ENCODE measurements around the gene FRMD4A. TPM values are rescaled to one million over a fixed set of nuclear protein-coding genes. Genes with fewer than 3 reads are reported as not detected.

FRMD4A gene
- total RNA-seq, 6 donors from 2014 or later = 22.3 to 114 (median 52.3) TPM

GRCh38 chr10:13871776-13872175 lies 458.9 kb downstream of the FRMD4A start:
- Histone ChIP-seq H3K27ac (peak overlapping the region in 2 of 4 donors; percentile 44 to 67), H3K4me3 (no peak overlapping the region), H3K27me3 (no peaks in the 10 kb centered on the region), H3K9me3 (no peaks in the 10 kb centered on the region), H3K36me3 (no peaks in the 10 kb centered on the region), H3K4me1 (peaks cover 0 to 21% (median 6%) of the 10 kb centered on the region in 4 donors)
- TF ChIP-seq, protein P1, sequence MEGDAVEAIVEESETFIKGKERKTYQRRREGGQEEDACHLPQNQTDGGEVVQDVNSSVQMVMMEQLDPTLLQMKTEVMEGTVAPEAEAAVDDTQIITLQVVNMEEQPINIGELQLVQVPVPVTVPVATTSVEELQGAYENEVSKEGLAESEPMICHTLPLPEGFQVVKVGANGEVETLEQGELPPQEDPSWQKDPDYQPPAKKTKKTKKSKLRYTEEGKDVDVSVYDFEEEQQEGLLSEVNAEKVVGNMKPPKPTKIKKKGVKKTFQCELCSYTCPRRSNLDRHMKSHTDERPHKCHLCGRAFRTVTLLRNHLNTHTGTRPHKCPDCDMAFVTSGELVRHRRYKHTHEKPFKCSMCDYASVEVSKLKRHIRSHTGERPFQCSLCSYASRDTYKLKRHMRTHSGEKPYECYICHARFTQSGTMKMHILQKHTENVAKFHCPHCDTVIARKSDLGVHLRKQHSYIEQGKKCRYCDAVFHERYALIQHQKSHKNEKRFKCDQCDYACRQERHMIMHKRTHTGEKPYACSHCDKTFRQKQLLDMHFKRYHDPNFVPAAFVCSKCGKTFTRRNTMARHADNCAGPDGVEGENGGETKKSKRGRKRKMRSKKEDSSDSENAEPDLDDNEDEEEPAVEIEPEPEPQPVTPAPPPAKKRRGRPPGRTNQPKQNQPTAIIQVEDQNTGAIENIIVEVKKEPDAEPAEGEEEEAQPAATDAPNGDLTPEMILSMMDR (IDR thresholded peaks at IDR 0.05) = no peak
- no peak for TF ChIP-seq POLR2AphosphoS5 (IDR thresholded peaks at IDR 0.05)
- TF ChIP-seq POLR2A (IDR thresholded peaks at IDR 0.05) = no peak
- no peak for TF ChIP-seq EP300 (IDR thresholded peaks at IDR 0.05)
- 81 to 82% methylated on average over 4 to 8 of the region's 11 CpGs for WGBS, 2 donors
- DNase-seq (peak in 1 of 2 donors; percentile 44), ATAC-seq (ENCODE audit: low FRiP score in 2 of 2) (peak in 1 of 2 donors; percentile 44)

DNA sequence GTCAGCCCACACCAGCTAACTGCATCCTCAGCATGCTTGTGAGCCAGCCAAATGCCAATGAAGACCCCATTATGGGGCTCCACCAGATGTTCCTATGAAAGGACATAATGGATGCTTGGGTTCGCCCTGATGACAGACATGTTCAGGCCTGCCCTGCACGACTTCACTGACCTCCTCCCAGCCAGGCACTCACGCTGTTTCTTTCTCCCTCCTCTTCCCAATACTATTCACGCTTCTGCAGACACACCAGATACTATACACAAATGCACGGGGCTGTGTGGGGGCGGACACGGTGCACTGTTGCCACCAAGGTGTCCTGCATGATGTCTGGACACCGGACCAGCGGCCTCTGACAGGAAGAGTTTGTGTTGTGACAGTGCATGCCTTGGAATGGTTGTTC lies 459.7 kb downstream of the FRMD4A start:
- DNase-seq (peak in 1 of 2 donors; percentile 30), ATAC-seq (ENCODE audit: low FRiP score in 2 of 2) (no peak)
- Histone ChIP-seq H3K27ac (no peak overlapping the region), H3K4me1 (peaks cover 0 to 23% (median 10%) of the 10 kb centered on the region in 4 donors), H3K4me3 (no peak overlapping the region), H3K27me3 (no peaks in the 10 kb centered on the region), H3K36me3 (no peaks in the 10 kb centered on the region), H3K9me3 (no peaks in the 10 kb centered on the region)
- no peak for TF ChIP-seq POLR2A (IDR thresholded peaks at IDR 0.05)
- no peak for TF ChIP-seq EP300 (IDR thresholded peaks at IDR 0.05)
- no peak for TF ChIP-seq POLR2AphosphoS5 (IDR thresholded peaks at IDR 0.05)
- WGBS, 2 donors = 80 to 83% methylated on average over 8 to 9 of the region's 9 CpGs

DNA sequence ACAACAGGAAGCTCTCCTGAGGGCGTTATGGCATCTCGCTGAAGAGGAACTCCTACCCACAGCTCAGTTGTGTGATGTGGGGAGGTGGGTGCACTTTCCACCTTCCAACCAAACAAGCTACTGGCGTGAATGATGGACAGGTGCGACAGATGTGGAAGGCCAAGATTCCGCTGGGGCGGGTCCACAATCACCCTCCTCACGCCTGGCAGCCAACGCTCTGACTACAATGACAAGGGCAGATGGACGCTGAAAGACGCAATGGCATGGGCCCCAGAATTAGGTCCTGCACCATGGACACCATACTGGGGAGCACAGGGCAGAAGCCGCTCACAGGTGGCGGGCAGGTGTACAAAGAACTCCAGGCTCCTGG lies 461.4 kb downstream of the FRMD4A start:
- peak in 1 of 2 donors; percentile 27 for DNase-seq
- no peaks in the 10 kb centered on the region for H3K36me3 ChIP-seq
- no peaks in the 10 kb centered on the region for H3K9me3 ChIP-seq
- no peak for ATAC-seq (ENCODE audit: low FRiP score in 2 of 2)
- H3K4me3 ChIP-seq = no peak overlapping the region
- TF ChIP-seq EP300 (IDR thresholded peaks at IDR 0.05) (no peak), POLR2A (IDR thresholded peaks at IDR 0.05) (no peak), POLR2AphosphoS5 (IDR thresholded peaks at IDR 0.05) (no peak)
- TF ChIP-seq, protein P1 (IDR thresholded peaks at IDR 0.05) = no peak
- H3K27me3 ChIP-seq = no peaks in the 10 kb centered on the region
- no peak overlapping the region for H3K27ac ChIP-seq
- peaks cover 0 to 16% (median 8%) of the 10 kb centered on the region in 4 donors for H3K4me1 ChIP-seq
- 87 to 95% methylated on average over 11 to 12 of the region's 12 CpGs for WGBS, 2 donors

- WGBS, 2 donors = 89 to 90% methylated on average over 18 of the region's 18 CpGs
- ATAC-seq (ENCODE audit: low FRiP score in 2 of 2) = no peak
- no peak for DNase-seq
- H3K4me3 ChIP-seq = no peak overlapping the region
- no peaks in the 10 kb centered on the region for H3K36me3 ChIP-seq
- H3K4me1 ChIP-seq = peaks cover 0 to 16% (median 7%) of the 10 kb centered on the region in 4 donors
- H3K27ac ChIP-seq = no peak overlapping the region
- no peaks in the 10 kb centered on the region for H3K9me3 ChIP-seq
- no peaks in the 10 kb centered on the region for H3K27me3 ChIP-seq
- no peak for TF ChIP-seq EP300 (IDR thresholded peaks at IDR 0.05)
- no peak for TF ChIP-seq POLR2A (IDR thresholded peaks at IDR 0.05)
- TF ChIP-seq POLR2AphosphoS5 (IDR thresholded peaks at IDR 0.05) = no peak
- TF ChIP-seq, protein P1 (IDR thresholded peaks at IDR 0.05) = no peak
These were observed 462.0 kb downstream of the FRMD4A start for GRCh38 chr10:13868528-13869294.

GRCh38 chr10:13867822-13868221 lies 462.9 kb downstream of the FRMD4A start:
- no peaks in the 10 kb centered on the region for H3K36me3 ChIP-seq
- no peak for DNase-seq
- no peak overlapping the region for H3K4me3 ChIP-seq
- TF ChIP-seq POLR2A (IDR thresholded peaks at IDR 0.05) (no peak), EP300 (IDR thresholded peaks at IDR 0.05) (no peak), POLR2AphosphoS5 (IDR thresholded peaks at IDR 0.05) (no peak)
- TF ChIP-seq, protein P1 (IDR thresholded peaks at IDR 0.05) = no peak
- H3K4me1 ChIP-seq = peaks cover 0 to 18% (median 6%) of the 10 kb centered on the region in 4 donors
- no peak for ATAC-seq (ENCODE audit: low FRiP score in 2 of 2)
- 36 to 100% methylated on average over 1 of the region's 1 CpG for WGBS, 2 donors
- H3K27ac ChIP-seq = no peak overlapping the region
- no peaks in the 10 kb centered on the region for H3K9me3 ChIP-seq
- H3K27me3 ChIP-seq = no peaks in the 10 kb centered on the region

Data from upper lobe of left lung (tissue), 6 donors.